ENCODE results near the gene SPDYE5.
A peak's percentile ranks its signal among the peaks of the same experiment; 100 is the strongest.
"Not testable (repeated sequence)": the region's sequence is repeated elsewhere in the genome, so short reads cannot be mapped to it uniquely, and the experiment has no call there.

Gene SPDYE5, protein sequence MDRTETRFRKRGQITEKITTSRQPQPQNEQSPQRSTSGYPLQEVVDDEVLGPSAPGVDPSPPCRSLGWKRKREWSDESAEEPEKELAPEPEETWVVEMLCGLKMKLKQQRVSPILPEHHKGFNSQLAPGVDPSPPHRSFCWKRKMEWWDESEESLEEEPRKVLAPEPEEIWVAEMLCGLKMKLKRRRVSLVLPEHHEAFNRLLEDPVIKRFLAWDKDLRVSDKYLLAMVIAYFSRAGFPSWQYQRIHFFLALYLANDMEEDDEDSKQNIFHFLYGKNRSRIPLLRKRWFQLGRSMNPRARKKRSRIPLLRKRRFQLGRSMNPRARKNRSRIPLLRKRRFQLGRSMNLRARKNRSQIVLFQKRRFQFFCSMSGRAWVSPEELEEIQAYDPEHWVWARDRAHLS

DNA sequence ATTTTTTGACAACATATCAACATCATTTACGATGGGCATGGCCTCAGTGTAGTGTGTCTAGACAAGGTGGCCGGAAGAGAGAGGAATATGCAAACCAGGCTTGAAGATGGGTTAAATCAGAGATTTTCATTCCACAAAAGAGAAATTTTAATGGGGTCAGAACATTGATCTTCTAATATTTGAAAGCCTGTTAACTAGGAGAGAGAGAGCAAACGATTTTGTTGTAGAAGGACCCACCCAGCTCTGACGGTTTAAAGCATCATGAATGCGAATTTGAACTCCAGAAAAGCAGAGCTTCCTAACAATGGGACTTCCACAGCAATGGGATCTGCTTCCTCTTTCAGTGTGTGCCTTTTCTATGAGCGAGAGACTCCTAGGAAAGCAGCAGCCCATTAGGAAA, at the start of gene SPDYE5:
Gene SPDYE5 (plus strand): TSS at position 301 of the 400 bp plus-strand sequence. CDS start 1,728 bp downstream, outside the sequence.
- DNase-seq (ENCODE audit: low read depth in 2 of 2, low spot score in 1 of 2) = not testable (repeated sequence)

DNA sequence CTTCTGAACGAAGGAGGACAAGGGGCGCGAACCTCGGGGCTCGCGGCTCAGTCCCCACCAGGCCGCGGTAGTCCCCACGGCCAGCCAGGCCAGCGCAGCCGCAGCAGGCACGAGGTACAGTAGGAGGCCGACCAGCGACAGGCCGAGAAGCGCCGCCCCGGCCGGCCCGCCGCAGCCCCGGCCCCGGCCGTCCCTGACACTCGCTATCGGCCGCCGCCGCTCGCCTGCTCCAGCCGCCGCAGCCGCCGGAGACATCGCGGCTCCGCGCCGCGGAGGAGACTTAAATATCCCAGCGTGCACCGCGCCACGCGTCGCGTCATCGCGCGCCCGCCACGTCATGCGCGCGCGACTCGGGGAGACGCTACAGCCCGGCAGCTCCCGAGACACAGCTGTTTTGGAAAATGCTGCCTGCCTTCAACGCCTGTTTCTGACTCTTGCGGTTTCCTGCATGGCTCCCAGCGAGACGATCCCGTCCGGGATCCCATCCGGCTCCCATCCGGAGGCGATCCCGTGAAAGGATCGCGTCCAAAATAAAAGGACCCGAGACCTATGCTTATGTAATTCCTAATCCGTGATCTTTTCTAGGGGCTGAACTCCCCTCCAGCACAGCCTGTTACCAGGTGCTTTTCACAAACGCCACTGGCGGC, 49.5 kb upstream of the SPDYE5 start:
- not testable (repeated sequence) for DNase-seq (ENCODE audit: low read depth in 2 of 2, low spot score in 1 of 2)

- DNase-seq (ENCODE audit: low read depth in 2 of 2, low spot score in 1 of 2) = not testable (repeated sequence)
These were observed 42.2 kb upstream of the SPDYE5 start for GRCh38 chr7:75449946-75450345.

DNA sequence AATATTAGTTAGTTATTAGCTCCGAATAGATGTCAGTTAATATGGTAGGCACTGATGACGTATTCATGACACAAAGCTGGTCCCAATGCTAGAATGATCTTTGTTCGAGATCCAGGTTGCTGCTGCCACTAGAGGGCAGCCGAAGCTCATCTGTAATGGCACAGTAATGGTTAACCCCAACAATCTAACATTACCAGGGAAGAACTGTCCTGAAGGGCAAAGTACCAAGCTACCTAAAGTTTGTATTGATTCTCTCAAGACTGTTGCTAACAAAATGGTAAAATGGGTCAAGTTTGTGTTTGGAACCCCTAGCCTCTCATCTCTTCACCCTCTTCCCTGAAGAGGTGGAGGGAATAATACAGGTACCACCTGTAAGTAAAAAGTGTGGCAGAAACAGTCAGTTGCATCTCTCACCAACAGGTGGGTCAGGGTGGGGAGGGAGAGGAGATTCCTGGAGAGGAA, 39.6 kb upstream of the SPDYE5 start:
- not testable (repeated sequence) for DNase-seq (ENCODE audit: low read depth in 2 of 2, low spot score in 1 of 2)

- not testable (repeated sequence) for DNase-seq (ENCODE audit: low read depth in 2 of 2, low spot score in 1 of 2)
These were observed 35.7 kb upstream of the SPDYE5 start for GRCh38 chr7:75456403-75456802.

DNA sequence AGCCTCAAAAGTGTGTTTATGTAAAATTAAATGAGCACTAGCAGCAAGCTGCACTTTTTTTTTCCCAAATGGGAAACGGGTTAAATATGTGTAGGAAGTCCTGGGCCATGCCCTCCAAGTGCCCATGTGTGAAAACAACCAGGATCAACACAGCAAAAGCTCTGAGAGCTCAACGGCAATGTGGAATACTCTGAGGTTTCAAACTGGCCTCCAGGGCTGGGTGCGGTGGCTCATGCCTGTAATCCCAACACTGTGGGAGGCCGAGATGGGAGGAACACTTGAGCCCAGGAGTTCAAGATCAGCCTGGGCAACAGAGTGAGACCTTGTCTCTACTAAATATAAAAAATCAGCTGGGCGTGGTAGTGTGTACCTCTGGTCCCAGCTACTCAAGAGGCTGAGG, 34.1 kb upstream of the SPDYE5 start:
- not testable (repeated sequence) for DNase-seq (ENCODE audit: low read depth in 2 of 2, low spot score in 1 of 2)

GRCh38 chr7:75460541-75460940, 31.6 kb upstream of the SPDYE5 start:
- not testable (repeated sequence) for DNase-seq (ENCODE audit: low read depth in 2 of 2, low spot score in 1 of 2)

GRCh38 chr7:75470166-75470565, 22.0 kb upstream of the SPDYE5 start:
- DNase-seq (ENCODE audit: low read depth in 2 of 2, low spot score in 1 of 2) = not testable (repeated sequence)

DNA sequence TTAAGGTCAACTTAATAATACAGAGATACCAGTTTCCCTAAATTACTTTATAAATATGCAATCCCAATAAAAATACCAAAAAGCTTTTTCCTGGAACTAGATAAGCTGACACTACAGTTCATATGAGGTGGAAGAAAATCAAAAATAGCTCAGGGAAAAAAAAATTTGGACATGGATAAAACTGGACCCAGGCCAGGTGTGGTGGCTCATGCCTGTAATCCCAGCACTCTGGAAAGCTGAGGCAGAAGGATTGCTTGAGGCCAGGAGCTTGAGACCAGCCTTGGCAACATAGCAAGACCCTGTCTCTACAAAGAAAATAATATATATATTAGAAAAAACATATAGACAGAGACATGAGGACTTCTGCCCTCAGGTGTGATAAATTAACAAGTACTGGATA, 14.7 kb upstream of the SPDYE5 start:
- DNase-seq (ENCODE audit: low read depth in 2 of 2, low spot score in 1 of 2) = not testable (repeated sequence)

GRCh38 chr7:75480313-75480712, 11.8 kb upstream of the SPDYE5 start:
- not testable (repeated sequence) for DNase-seq (ENCODE audit: low read depth in 2 of 2, low spot score in 1 of 2)

GRCh38 chr7:75485355-75485978, 6.7 kb upstream of the SPDYE5 start:
- not testable (repeated sequence) for DNase-seq (ENCODE audit: low read depth in 2 of 2, low spot score in 1 of 2)

DNA sequence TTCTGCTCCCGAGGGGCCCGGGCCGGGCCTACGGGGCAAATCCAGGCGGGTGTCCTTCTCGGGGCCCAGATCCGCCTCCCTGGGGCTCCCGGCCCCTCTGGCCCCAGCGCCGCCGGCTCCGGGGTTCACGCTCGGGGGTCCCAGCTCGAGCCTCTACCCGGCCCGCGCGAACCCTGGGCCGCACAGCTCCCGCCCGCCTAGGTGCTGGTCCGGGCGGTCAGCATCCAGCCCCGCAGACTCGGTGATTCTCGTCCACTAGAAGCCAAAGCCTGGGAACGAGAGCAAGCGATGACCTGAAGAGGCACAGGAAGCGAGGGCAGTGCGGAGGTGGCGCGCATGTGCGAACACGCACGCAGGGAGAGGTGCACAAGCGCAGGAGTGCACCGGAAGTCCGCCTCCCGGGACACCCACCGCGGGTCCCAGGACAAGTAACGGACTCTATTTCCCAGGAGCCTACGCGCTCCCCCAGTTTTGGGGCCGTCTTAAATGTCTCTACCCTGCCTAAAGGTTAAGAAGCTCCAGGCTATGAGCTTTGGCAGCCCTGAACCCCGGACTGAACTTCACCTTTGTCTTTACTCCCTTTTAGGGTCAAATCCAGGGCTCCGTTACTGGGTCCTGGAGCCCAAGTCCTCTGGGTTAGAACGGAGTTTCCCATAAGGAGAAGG, 6.0 kb upstream of the SPDYE5 start, which contains the start of gene POM121C:
Gene POM121C (minus strand): TSS at position 321 of the 665 bp plus-strand sequence. CDS start 44,803 bp downstream, outside the sequence.
- DNase-seq (ENCODE audit: low read depth in 2 of 2, low spot score in 1 of 2) = peak; percentile 62 to 79

DNA sequence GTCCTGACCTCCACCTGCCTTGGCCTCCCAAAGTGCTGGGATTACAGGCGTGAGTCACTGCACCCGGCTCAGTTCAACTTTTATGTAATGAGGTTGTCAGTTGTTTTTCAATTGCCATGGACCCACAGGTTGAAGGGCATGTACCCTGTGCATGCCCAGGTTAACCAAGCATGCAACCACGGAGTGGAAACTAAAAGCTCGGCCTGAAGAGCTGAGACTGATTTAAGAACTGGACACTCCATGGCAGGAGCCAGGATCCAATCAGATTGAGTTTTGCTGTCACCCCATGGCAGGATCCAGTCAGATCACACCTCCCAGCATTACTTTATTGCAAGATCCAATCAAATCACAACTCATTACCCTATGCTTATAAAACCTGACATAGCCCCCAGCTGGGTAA, 16.9 kb downstream of the SPDYE5 start:
- DNase-seq (ENCODE audit: low read depth in 2 of 2, low spot score in 1 of 2) = not testable (repeated sequence)

GRCh38 chr7:75518842-75519241, 26.7 kb downstream of the SPDYE5 start:
- not testable (repeated sequence) for DNase-seq (ENCODE audit: low read depth in 2 of 2, low spot score in 1 of 2)

DNA sequence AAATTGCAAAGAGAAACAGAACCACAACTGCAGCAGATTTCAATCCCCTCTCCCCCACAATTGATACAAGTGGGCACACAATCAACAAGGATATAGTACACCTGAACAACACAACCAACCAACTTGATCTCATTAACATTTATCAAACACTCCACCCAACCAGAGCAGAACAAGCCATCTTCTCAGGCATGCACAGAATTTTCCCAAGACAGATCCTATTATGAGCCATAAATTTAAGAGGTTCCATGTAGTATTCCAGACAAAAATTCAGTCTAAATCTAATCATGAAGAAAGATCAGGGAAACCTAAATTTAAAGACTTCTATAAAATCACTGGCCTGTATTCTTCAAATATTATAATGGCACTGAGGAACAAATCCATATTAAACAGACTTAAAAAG, 29.6 kb downstream of the SPDYE5 start:
- DNase-seq (ENCODE audit: low read depth in 2 of 2, low spot score in 1 of 2) = not testable (repeated sequence)

DNA sequence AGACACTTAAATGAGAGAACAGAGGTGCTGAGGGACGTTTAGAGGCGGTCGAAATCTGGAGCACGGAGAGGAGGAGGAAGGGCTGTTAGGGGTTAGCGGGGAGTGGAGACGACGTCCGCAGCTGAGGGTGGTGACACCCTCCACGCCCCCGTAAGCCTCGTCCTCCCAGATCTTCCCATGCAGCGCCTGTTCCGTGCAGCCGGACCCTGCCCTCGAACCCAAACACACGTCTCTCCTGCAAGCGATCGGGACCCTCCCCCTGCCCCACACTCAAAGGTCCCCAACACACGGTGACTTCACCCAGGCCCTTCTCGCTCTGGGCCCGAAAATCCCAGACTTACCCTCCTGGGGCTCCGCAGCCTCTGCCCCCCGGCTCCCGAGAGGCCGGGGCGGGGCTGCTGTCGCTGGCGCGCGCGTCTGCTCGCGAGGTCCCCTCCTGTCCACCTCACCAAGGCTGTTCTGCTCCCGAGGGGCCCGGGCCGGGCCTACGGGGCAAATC, 35.2 kb downstream of the SPDYE5 start:
- DNase-seq (ENCODE audit: low read depth in 2 of 2, low spot score in 1 of 2) = not testable (repeated sequence)

GRCh38 chr7:75531359-75531821, 39.3 kb downstream of the SPDYE5 start:
- no peak for DNase-seq (ENCODE audit: low read depth in 2 of 2, low spot score in 1 of 2)

- no peak for DNase-seq (ENCODE audit: low read depth in 2 of 2, low spot score in 1 of 2)
These were observed 40.5 kb downstream of the SPDYE5 start for GRCh38 chr7:75532639-75533038.

- DNase-seq (ENCODE audit: low read depth in 2 of 2, low spot score in 1 of 2) = no peak
These were observed 41.8 kb downstream of the SPDYE5 start for GRCh38 chr7:75533926-75534325.

DNA sequence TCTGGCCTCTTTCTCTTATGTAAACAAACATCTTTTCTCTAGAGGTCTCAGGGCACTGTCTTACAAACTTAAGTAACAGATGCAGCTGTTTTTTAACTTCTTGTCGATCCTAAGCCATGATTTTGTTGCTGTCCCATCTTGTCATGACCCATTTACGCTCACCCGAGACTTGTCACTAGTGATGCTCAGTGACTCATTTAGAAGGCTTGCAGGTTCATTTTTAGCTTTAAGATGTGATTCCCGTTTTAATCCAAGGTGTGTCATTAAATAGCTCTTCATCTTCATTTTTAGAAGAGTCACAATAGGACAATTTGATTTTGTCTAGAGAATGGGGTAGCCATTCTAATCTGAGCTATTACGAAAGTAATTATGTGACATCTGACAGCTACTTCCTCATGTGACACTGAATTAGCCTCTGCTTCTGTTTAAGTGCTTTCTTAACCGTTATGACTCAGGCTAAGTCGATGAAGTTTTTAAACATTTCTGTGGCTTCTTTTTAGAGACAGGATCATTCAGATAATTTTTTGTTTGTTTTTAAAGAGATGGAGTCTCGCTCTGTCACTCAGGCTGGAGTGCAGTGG, 42.7 kb downstream of the SPDYE5 start:
- DNase-seq (ENCODE audit: low read depth in 2 of 2, low spot score in 1 of 2) = no peak

All from stimulated activated CD8-positive, alpha-beta memory T cell treated with anti-CD3 and anti-CD28 coated beads, Interleukin-4, amount 100 ng/mL, for 4 hours (primary cell).